IMR-90 (cell line): Measurements from ENCODE around the gene TMEM131L. TPM values are rescaled to one million over a fixed set of nuclear protein-coding genes. Genes with fewer than 3 reads are reported as not detected.

Experiments used
- ATAC-seq: fragments of 200-7000 bp; cut with Tn5 transposase; 2 replicates; pipeline ENCODE4 v1.9.1; 2020; ENCODE audit warnings: low read depth, mild to moderate bottlenecking, moderate library complexity
- BruUV-seq: library from RNA; stranded (reverse); fragments of 400-500 nt; replicated peaks from 2 replicates; lab custom pipeline; 2021; lab: Mats Ljungman, UMichigan
- CTCF ChIA-PET: fragments of 300-600 bp; formaldehyde crosslinking; extraction: SDS; loops from one replicate; lab custom pipeline; 2021; ENCODE audit warnings: antibody characterized with exemption; lab: Yijun Ruan, JAX
- POLR2A ChIA-PET: fragments of 300-600 bp; sonication (Branson Sonifier 250); formaldehyde crosslinking; loops from one replicate; lab custom pipeline; 2022; ENCODE audit warnings: antibody characterized with exemption; ENCODE audit not compliant: unreplicated experiment; lab: Charles Lee
- DNase-seq: peaks from one replicate; pipeline ENCODE4 v3.0.0; 2013
- H2AFZ ChIP-seq: replicated peaks from 2 replicates; pipeline ENCODE3; 2013; ENCODE audit warnings: low read length, mild to moderate bottlenecking; ENCODE audit not compliant: poor library complexity
- H2AK5ac ChIP-seq: 2 replicates; pipeline ENCODE4 v1.6.1; 2013; ENCODE audit warnings: low read depth, low read length, inconsistent platforms
- H2AK9ac ChIP-seq: replicated peaks from 2 replicates; pipeline ENCODE3; 2013; ENCODE audit warnings: mild to moderate bottlenecking, low read depth, low read length, moderate library complexity; ENCODE audit not compliant: poor library complexity
- H2BK120ac ChIP-seq: 2 replicates; pipeline ENCODE4 v1.6.1; 2013; ENCODE audit warnings: low read depth, low read length, inconsistent platforms
- H2BK15ac ChIP-seq: 3 replicates; pipeline ENCODE4 v1.6.1; 2013; ENCODE audit warnings: low read depth, low read length, inconsistent platforms
- H2BK20ac ChIP-seq: 2 replicates; pipeline ENCODE4 v1.6.1; 2013; ENCODE audit warnings: low read depth, mild to moderate bottlenecking, inconsistent platforms, low read length, moderate library complexity
- H2BK5ac ChIP-seq: 2 replicates; pipeline ENCODE4 v1.6.1; 2013; ENCODE audit warnings: mild to moderate bottlenecking, low read depth, low read length, inconsistent platforms; ENCODE audit not compliant: poor library complexity, severe bottlenecking
- H3K14ac ChIP-seq: replicated peaks from 2 replicates; pipeline ENCODE4 v1.6.1; 2013; ENCODE audit warnings: low read depth, low read length, inconsistent platforms
- H3K18ac ChIP-seq: 2 replicates; pipeline ENCODE4 v1.6.1; 2013; ENCODE audit warnings: low read depth, low read length, control low read depth
- H3K23ac ChIP-seq: 2 replicates; pipeline ENCODE4 v1.6.1; 2013; ENCODE audit warnings: low read depth, low read length, inconsistent platforms
- H3K27ac ChIP-seq: 2 replicates; pipeline ENCODE4 v1.5.1; 2013; ENCODE audit warnings: mild to moderate bottlenecking, control low read depth, low read length; ENCODE audit not compliant: insufficient read depth
- H3K27me3 ChIP-seq: 2 replicates; pipeline ENCODE4 v1.6.1; 2013; ENCODE audit warnings: low read length; ENCODE audit not compliant: control insufficient read depth, insufficient read depth
- H3K36me3 ChIP-seq: 2 replicates; pipeline ENCODE4 v1.6.1; 2013; ENCODE audit warnings: low read length, mixed read lengths; ENCODE audit not compliant: control insufficient read depth, insufficient read depth
- H3K4ac ChIP-seq: 2 replicates; pipeline ENCODE4 v1.6.1; 2013; ENCODE audit warnings: low read depth, low read length, inconsistent platforms
- H3K4me1 ChIP-seq: 2 replicates; pipeline ENCODE4 v1.6.1; 2013; ENCODE audit warnings: low read length, mixed read lengths; ENCODE audit not compliant: control insufficient read depth, insufficient read depth
- H3K4me2 ChIP-seq: 2 replicates; pipeline ENCODE4 v1.6.1; 2013; ENCODE audit warnings: low read depth, mild to moderate bottlenecking, control low read depth, low read length, moderate library complexity
- H3K4me3 ChIP-seq: 2 replicates; pipeline ENCODE4 v1.5.1; 2013; ENCODE audit warnings: low read depth, mild to moderate bottlenecking, control low read depth, low read length, moderate library complexity; ENCODE audit not compliant: insufficient read depth
- H3K56ac ChIP-seq: 2 replicates; pipeline ENCODE4 v1.6.1; 2013; ENCODE audit warnings: low read length, inconsistent platforms; ENCODE audit not compliant: insufficient read depth; ENCODE audit errors: extremely low read depth
- H3K79me1 ChIP-seq, 2 experiments: 2 replicates each; pipeline ENCODE4 v1.6.1; 2013; ENCODE audit warnings: low read length in 2 of 2, inconsistent platforms in 1 of 2, low read depth in 1 of 2
- H3K9ac ChIP-seq: 2 replicates; pipeline ENCODE4 v1.6.1; 2013; ENCODE audit warnings: low read depth, low read length, control low read depth
- H3K9me1 ChIP-seq: 2 replicates; pipeline ENCODE4 v1.6.1; 2013; ENCODE audit warnings: low read length, inconsistent platforms; ENCODE audit not compliant: insufficient read depth
- H3K9me3 ChIP-seq: 2 replicates; pipeline ENCODE4 v1.6.1; 2013; ENCODE audit warnings: low read length; ENCODE audit not compliant: control insufficient read depth, insufficient read depth
- H4K20me1 ChIP-seq: 2 replicates; pipeline ENCODE4 v1.6.1; 2013; ENCODE audit warnings: low read length, inconsistent platforms; ENCODE audit not compliant: insufficient read depth
- H4K5ac ChIP-seq: 2 replicates; pipeline ENCODE4 v1.6.1; 2013; ENCODE audit warnings: mild to moderate bottlenecking, low read depth, low read length, control low read depth
- H4K8ac ChIP-seq, 2 experiments: 2 replicates each; pipeline ENCODE4 v1.6.1; 2013; ENCODE audit warnings: low read depth in 2 of 2, low read length in 2 of 2, control low read depth in 1 of 2, inconsistent platforms in 1 of 2
- H4K91ac ChIP-seq: 2 replicates; pipeline ENCODE4 v1.6.1; 2013; ENCODE audit warnings: low read depth, low read length, inconsistent platforms; ENCODE audit not compliant: insufficient read depth
- BHLHE40 ChIP-seq: fragments of 150-350 bp; IDR thresholded peaks from 2 replicates; pipeline ENCODE4 v1.6.1; 2016; ENCODE audit warnings: mild to moderate bottlenecking, low read depth, low read length
- CEBPB ChIP-seq: IDR thresholded peaks from 2 replicates; pipeline ENCODE4 v1.6.1; 2012; ENCODE audit warnings: low read depth, low read length, improper control_type of control experiment
- CHD1 ChIP-seq: IDR thresholded peaks from 2 replicates; pipeline ENCODE4 v1.6.1; 2012; ENCODE audit warnings: low read depth, low read length, improper control_type of control experiment
- CTCF ChIP-seq: conservative IDR thresholded peaks from 2 replicates; pipeline ENCODE4 v1.5.1; 2012; ENCODE audit warnings: mild to moderate bottlenecking, low read depth, low read length, improper control_type of control experiment
- ELK1 ChIP-seq: fragments of 150-350 bp; IDR thresholded peaks from 2 replicates; pipeline ENCODE4 v1.6.1; 2016; ENCODE audit warnings: low read depth, mild to moderate bottlenecking, low read length, moderate library complexity, borderline replicate concordance
- FOS ChIP-seq: fragments of 150-350 bp; IDR thresholded peaks from 2 replicates; pipeline ENCODE4 v1.6.1; 2016; ENCODE audit warnings: low read depth, low read length
- MAFK ChIP-seq: IDR thresholded peaks from 2 replicates; pipeline ENCODE4 v1.6.1; 2012; ENCODE audit warnings: low read depth, low read length, improper control_type of control experiment
- MAZ ChIP-seq: IDR thresholded peaks from 2 replicates; pipeline ENCODE4 v1.6.1; 2012; ENCODE audit warnings: low read depth, mild to moderate bottlenecking, low read length, improper control_type of control experiment, moderate library complexity, borderline replicate concordance
- MXI1 ChIP-seq: IDR thresholded peaks from 2 replicates; pipeline ENCODE4 v1.6.1; 2012; ENCODE audit warnings: low read depth, mild to moderate bottlenecking, low read length, moderate library complexity, borderline replicate concordance
- NFE2L2 ChIP-seq: fragments of 150-350 bp; IDR thresholded peaks from 2 replicates; pipeline ENCODE4 v1.6.1; 2016; ENCODE audit warnings: low read depth, mild to moderate bottlenecking, low read length
- POLR2A ChIP-seq: IDR thresholded peaks from 2 replicates; pipeline ENCODE4 v1.6.1; 2012; ENCODE audit warnings: mild to moderate bottlenecking, low read depth, low read length
- RAD21 ChIP-seq: IDR thresholded peaks from 2 replicates; pipeline ENCODE4 v1.6.1; 2012; ENCODE audit warnings: low read length, improper control_type of control experiment
- RCOR1 ChIP-seq: IDR thresholded peaks from 2 replicates; pipeline ENCODE4 v1.6.1; 2012; ENCODE audit warnings: mild to moderate bottlenecking, low read length, improper control_type of control experiment; ENCODE audit not compliant: insufficient replicate concordance
- RFX5 ChIP-seq: IDR thresholded peaks from 2 replicates; pipeline ENCODE4 v1.8.0; 2012; ENCODE audit warnings: low read depth, mild to moderate bottlenecking, low read length, moderate library complexity
- SMC3 ChIP-seq: fragments of 150-350 bp; IDR thresholded peaks from 2 replicates; pipeline ENCODE4 v1.6.1; 2016; ENCODE audit warnings: low read depth, mild to moderate bottlenecking, antibody characterized with exemption, low read length, moderate library complexity
- USF2 ChIP-seq: fragments of 150-350 bp; IDR thresholded peaks from 2 replicates; pipeline ENCODE4 v1.6.1; 2017; ENCODE audit warnings: mild to moderate bottlenecking, antibody characterized with exemption, low read length, low read depth
- WGBS, 2 experiments: methylation state at CpG; one replicate each; pipeline versions ENCODE4 v1.1.5 to v1.1.7; 2013; ENCODE audit warnings: missing lambda C conversion rate in 2 of 2; ENCODE audit not compliant: insufficient read length in 1 of 2; ENCODE audit errors: extremely low coverage in 2 of 2; 5-methylcytosine and 5-hydroxymethylcytosine counted together
- dilution Hi-C: fragments of 300-500 bp; cut with HindIII; formaldehyde crosslinking; loops from one replicate; pipeline ENCODE4 v1.14.3; 2018; ENCODE audit warnings: low sequenced_read_pairs; ENCODE audit not compliant: unreplicated experiment
- in situ Hi-C: fragments of 300-500 bp; cut with MboI; formaldehyde crosslinking; loops from 3 replicates; pipeline ENCODE4 v1.14.3; 2019; ENCODE audit warnings: low sequenced_read_pairs, inconsistent platforms, mixed read lengths
- intact Hi-C: fragments of 100-400 bp; cut with micrococcal nuclease; formaldehyde crosslinking; loops from 2 replicates; pipeline ENCODE4 v1.10.0; 2022
- polyA plus RNA-seq, 3 experiments: library from polyadenylated mRNA; depleted of rRNA; stranded (reverse); fragments of >200 nt; gene quantifications; 2 replicates each; pipeline ENCODE4 v1.2.3, GENCODE V29; 2012; ENCODE audit warnings: low replicate concordance in 1 of 3
- total RNA-seq: library from RNA; depleted of rRNA; stranded (reverse); fragments of >200 nt; gene quantifications from 2 replicates; pipeline ENCODE4 v1.2.3, GENCODE V29; 2012

The TMEM131L gene
- total and polyA plus RNA-seq, 2 of the 4 experiments (the other 2 are of a cell fraction) = 8.4 to 23.8 TPM

- no peak for DNase-seq
- Histone ChIP-seq H3K4me2 (no peak overlapping the region), H3K14ac (no peak overlapping the region), H3K9ac (no peak overlapping the region), H2AFZ (no peak overlapping the region), H3K18ac (no peak overlapping the region), H3K23ac (no peak overlapping the region), H4K91ac (no peak overlapping the region), H4K8ac (no peak overlapping the region), H2BK15ac (no peak overlapping the region), H3K9me3 (no peaks in the 10 kb centered on the region), H3K56ac (no peak overlapping the region), H3K27ac (no peak overlapping the region), H4K5ac (no peak overlapping the region), H3K4me1 (no peaks in the 10 kb centered on the region), H3K36me3 (no peaks in the 10 kb centered on the region), H2AK5ac (no peak overlapping the region), H2BK20ac (no peak overlapping the region), H2BK120ac (no peak overlapping the region), H2BK5ac (no peak overlapping the region), H3K4me3 (no peak overlapping the region), H2AK9ac (no peak overlapping the region), H3K79me1 (no peaks in the 10 kb centered on the region), H4K20me1 (no peaks in the 10 kb centered on the region), H3K4ac (no peak overlapping the region), H3K9me1 (no peaks in the 10 kb centered on the region), H3K27me3 (no peaks in the 10 kb centered on the region)
- CTCF ChIA-PET = interaction anchor here (0.6 kb wide), 1 partner anchor 60 kb away, joined by 3 read pairs; no protein-coding TSS in a partner anchor
- no peak for ATAC-seq
- TF ChIP-seq SMC3 (no peak), NFE2L2 (no peak), MAFK (no peak), MXI1 (no peak), BHLHE40 (no peak), POLR2A (no peak), RAD21 (no peak), USF2 (no peak), CHD1 (no peak), MAZ (no peak), CEBPB (no peak), ELK1 (no peak), FOS (no peak), CTCF (no peak), RFX5 (no peak), RCOR1 (no peak)
- dilution Hi-C loops = no loop called here
- in situ Hi-C loops = no loop called here
- intact Hi-C loops = loop anchor here (1.0 kb wide), 1 partner anchor 141 kb away; no protein-coding TSS in a partner anchor
- POLR2A ChIA-PET = no interaction called here
- WGBS, 2 experiments = no CpG with 5 or more reads among the region's 3 CpGs
- no TSS peak for BruUV-seq
Measured at GRCh38 chr4:153433754-153434105, 32.4 kb upstream of the TMEM131L start.
